Sigmoid colon (tissue), 7 donors: ENCODE measurements around the gene TRIM14. TPM values are rescaled to one million over a fixed set of nuclear protein-coding genes. Genes with fewer than 3 reads are reported as not detected.
"Not testable (repeated sequence)": the region's sequence is repeated elsewhere in the genome, so short reads cannot be mapped to it uniquely, and the experiment has no call there.

Experiments used
- DNase-seq: peaks from one replicate; pipeline ENCODE4 v3.0.0-alpha.2; 2019
- H3K27ac ChIP-seq, 4 donors: fragments of 200-600 bp; sonication (generic); one replicate each; pipeline ENCODE4 v1.5.1; 2016 to 2019; ENCODE audit warnings: mild to moderate bottlenecking in 1 of 4
- H3K27me3 ChIP-seq, 3 donors: fragments of 200-600 bp; sonication (generic); one replicate each; pipeline ENCODE4 v1.5.1; 2019; ENCODE audit warnings: mild to moderate bottlenecking in 1 of 3
- H3K36me3 ChIP-seq, 4 donors: fragments of 200-600 bp; sonication (generic); one replicate each; pipeline ENCODE4 v1.5.1; 2016 to 2019
- H3K4me1 ChIP-seq, 4 donors: fragments of 200-600 bp; sonication (generic); one replicate each; pipeline ENCODE4 v1.5.1; 2017 to 2019
- H3K4me3 ChIP-seq, 4 donors: fragments of 200-600 bp; sonication (generic); one replicate each; pipeline ENCODE4 v1.5.1; 2017 to 2019; ENCODE audit warnings: mild to moderate bottlenecking in 2 of 4, moderate library complexity in 1 of 4
- H3K9me3 ChIP-seq, 4 donors: fragments of 200-600 bp in 3 of 4; sonication (generic) in 3 of 4; one replicate each; pipeline versions ENCODE4 v1.5.1 to v1.6.1; 2013 to 2019
- CTCF ChIP-seq, 4 experiments: fragments of 450-650 bp in 3 of 4; fragments of 200-600 bp in 1 of 4; IDR thresholded peaks; one replicate each; pipeline ENCODE4 v1.5.1; 2016 to 2019; ENCODE audit warnings: antibody characterized with exemption in 4 of 4, mild to moderate bottlenecking in 3 of 4, moderate library complexity in 2 of 4
- EP300 ChIP-seq, 4 donors: sonication (generic); formaldehyde crosslinking; IDR thresholded peaks; one replicate each; pipeline ENCODE4 v1.6.1; 2017; ENCODE audit warnings: antibody characterized with exemption in 4 of 4
- POLR2A ChIP-seq, 2 donors: fragments of 450-650 bp; IDR thresholded peaks; one replicate each; pipeline ENCODE4 v1.6.1; 2016; ENCODE audit warnings: antibody characterized with exemption in 2 of 2, mild to moderate bottlenecking in 2 of 2, moderate library complexity in 2 of 2
- POLR2AphosphoS5 ChIP-seq, 4 donors: sonication (generic); formaldehyde crosslinking; IDR thresholded peaks; one replicate each; pipeline ENCODE4 v1.6.1; 2017; ENCODE audit warnings: antibody characterized with exemption in 4 of 4
- WGBS, 2 donors: extraction: QIAGEN DNeasy Blood & Tissue Kit; methylation state at CpG; one replicate each; pipeline ENCODE4 v1.1.7; 2013; 5-methylcytosine and 5-hydroxymethylcytosine counted together
- intact Hi-C: fragments of 100-400 bp; cut with DNase I; formaldehyde crosslinking; loops from one replicate; pipeline ENCODE4 v1.15.1; 2023
- polyA plus RNA-seq, 3 donors: library from polyadenylated mRNA; stranded (reverse); fragments of 200-250 nt; gene quantifications; one replicate each; pipeline ENCODE4 v1.2.3, GENCODE V29; 2013
- total RNA-seq, 4 donors: library from RNA; depleted of rRNA; stranded (reverse); fragments of >200 nt; gene quantifications; one replicate each; pipeline ENCODE4 v1.1.0, GENCODE V29; 2016
- donor health status: healthy with polysubstance abuse.
- donor health status: Bipolar disorder and iron deficiency.
- donor health status: healthy.

TRIM14 gene
- total and polyA plus RNA-seq, 7 donors: 7.2 to 40.1 (median 13.2) TPM

GRCh38 chr9:98080780-98081179, 38.2 kb downstream of the TRIM14 start:
- H3K27ac ChIP-seq: peak overlapping the region in 1 of 4 donors; percentile 9
- no peak overlapping the region for H3K4me3 ChIP-seq
- 87 to 93% methylated on average over 12 of the region's 12 CpGs for WGBS, 2 donors
- intact Hi-C loops: no loop called here
- TF ChIP-seq POLR2A (IDR thresholded peaks at IDR 0.05) (no peak), POLR2AphosphoS5 (IDR thresholded peaks at IDR 0.05) (no peak), CTCF (IDR thresholded peaks at IDR 0.05) (no peak), EP300 (IDR thresholded peaks at IDR 0.05) (no peak)
- H3K9me3 ChIP-seq: no peaks in the 10 kb centered on the region
- no peaks in the 10 kb centered on the region for H3K27me3 ChIP-seq
- H3K4me1 ChIP-seq: peaks cover 0 to 25% (median 14%) of the 10 kb centered on the region in 4 donors
- no peak for DNase-seq
- peaks cover 0 to 70% (median 14%) of the 10 kb centered on the region in 4 donors for H3K36me3 ChIP-seq

- no peak for DNase-seq
- no peak overlapping the region for H3K27ac ChIP-seq
- WGBS, 2 donors: 97% methylated on average over 1 of the region's 1 CpG
- H3K4me3 ChIP-seq: no peak overlapping the region
- TF ChIP-seq POLR2A (IDR thresholded peaks at IDR 0.05) (no peak), CTCF (IDR thresholded peaks at IDR 0.05) (no peak), EP300 (IDR thresholded peaks at IDR 0.05) (no peak)
- no peaks in the 10 kb centered on the region for H3K9me3 ChIP-seq
- H3K4me1 ChIP-seq: peaks cover 0 to 25% (median 14%) of the 10 kb centered on the region in 4 donors
- intact Hi-C loops: no loop called here
- peaks cover 0 to 70% (median 14%) of the 10 kb centered on the region in 4 donors for H3K36me3 ChIP-seq
- H3K27me3 ChIP-seq: no peaks in the 10 kb centered on the region
Measured at GRCh38 chr9:98080326-98080725, 38.7 kb downstream of the TRIM14 start.

DNA sequence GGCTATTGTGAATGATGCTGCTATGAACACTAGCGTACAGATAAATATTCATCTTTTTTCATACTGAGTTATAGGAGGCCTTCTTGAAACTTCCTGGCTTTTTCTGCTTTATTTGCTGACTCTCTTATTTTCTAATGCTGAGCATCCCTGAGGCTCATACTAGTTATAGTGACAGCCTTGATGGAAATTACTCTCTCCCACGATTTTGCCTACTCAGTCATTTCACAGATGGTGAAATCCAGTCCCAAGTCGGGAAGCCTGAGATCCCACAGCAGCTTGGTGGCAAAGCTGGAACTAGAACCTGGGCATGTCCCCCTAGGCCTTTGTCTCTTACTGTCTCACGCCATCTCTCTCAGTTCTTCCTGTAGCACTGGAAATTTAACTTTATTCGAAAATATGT, 40.1 kb downstream of the TRIM14 start:
- Histone ChIP-seq H3K9me3 (no peaks in the 10 kb centered on the region), H3K4me3 (no peak overlapping the region), H3K27ac (no peak overlapping the region), H3K27me3 (no peaks in the 10 kb centered on the region), H3K4me1 (peaks cover 0 to 32% (median 24%) of the 10 kb centered on the region in 4 donors), H3K36me3 (peaks cover 0 to 63% (median 14%) of the 10 kb centered on the region in 4 donors)
- 79 to 91% methylated on average over 5 of the region's 5 CpGs for WGBS, 2 donors
- no peak for DNase-seq
- no peak for TF ChIP-seq POLR2A (IDR thresholded peaks at IDR 0.05)
- intact Hi-C loops: loop anchor here (10.0 kb wide), 1 partner anchor 126 kb away; no protein-coding TSS in a partner anchor

GRCh38 chr9:98076514-98076890, 42.5 kb downstream of the TRIM14 start:
- not testable (repeated sequence) for H3K9me3 ChIP-seq, H3K4me3 ChIP-seq, H3K27ac ChIP-seq, DNase-seq, H3K27me3 ChIP-seq
- WGBS, 2 donors: 62 to 84% methylated on average over 8 of the region's 8 CpGs
- intact Hi-C loops: loop anchor here (10.0 kb wide), 1 partner anchor 128 kb away; no protein-coding TSS in a partner anchor
- H3K36me3 ChIP-seq: peaks cover 0 to 43% (median 14%) of the 10 kb centered on the region in 4 donors
- H3K4me1 ChIP-seq: peaks cover 0 to 22% (median 19%) of the 10 kb centered on the region in 4 donors

- no peak for TF ChIP-seq POLR2A (IDR thresholded peaks at IDR 0.05)
- TF ChIP-seq POLR2AphosphoS5 (IDR thresholded peaks at IDR 0.05): no peak
- no peak for TF ChIP-seq CTCF (IDR thresholded peaks at IDR 0.05)
- TF ChIP-seq EP300 (IDR thresholded peaks at IDR 0.05): no peak
- intact Hi-C loops: loop anchor here (2.0 to 10.0 kb wide), 2 partner anchors 129 to 187 kb away; no protein-coding TSS in a partner anchor
- Histone ChIP-seq H3K27ac (no peak overlapping the region), H3K4me1 (peaks cover 0 to 13% (median 10%) of the 10 kb centered on the region in 4 donors), H3K4me3 (no peak overlapping the region), H3K9me3 (no peaks in the 10 kb centered on the region), H3K27me3 (no peaks in the 10 kb centered on the region), H3K36me3 (peaks cover 0 to 32% (median 9%) of the 10 kb centered on the region in 4 donors)
- DNase-seq: no peak
- 38 to 49% methylated on average over 6 of the region's 6 CpGs for WGBS, 2 donors
Measured at GRCh38 chr9:98075332-98075805, 43.7 kb downstream of the TRIM14 start.
